H9 (cell line): ENCODE measurements around the gene OSTF1. TPM values are rescaled to one million over a fixed set of nuclear protein-coding genes. Genes with fewer than 3 reads are reported as not detected.

ENCODE experiments used
- DNase-seq: peaks from one replicate; pipeline ENCODE4 v3.0.0-alpha.2; 2017
- H2AFZ ChIP-seq: one replicate; pipeline ENCODE4 v1.6.1; 2013; ENCODE audit warnings: mild to moderate bottlenecking, low read length, control low read depth, moderate library complexity
- H2AK5ac ChIP-seq: 2 replicates; pipeline ENCODE4 v1.6.1; 2013; ENCODE audit warnings: low read length, control low read depth, mixed read lengths; ENCODE audit not compliant: insufficient read length
- H2BK120ac ChIP-seq: one replicate; pipeline ENCODE4 v1.6.1; 2013; ENCODE audit warnings: low read depth, mild to moderate bottlenecking, low read length, control low read depth, inconsistent platforms; ENCODE audit not compliant: poor library complexity, severe bottlenecking
- H2BK12ac ChIP-seq: 2 replicates; pipeline ENCODE4 v1.6.1; 2013; ENCODE audit warnings: low read length, control low read depth, mixed read lengths, low read depth; ENCODE audit not compliant: insufficient read length
- H2BK15ac ChIP-seq: 2 replicates; pipeline ENCODE4 v1.6.1; 2013; ENCODE audit warnings: low read depth, low read length, control low read depth
- H2BK20ac ChIP-seq: one replicate; pipeline ENCODE4 v1.6.1; 2013; ENCODE audit warnings: low read depth, mild to moderate bottlenecking, low read length, control low read depth, inconsistent platforms; ENCODE audit not compliant: poor library complexity, severe bottlenecking
- H2BK5ac ChIP-seq: 2 replicates; pipeline ENCODE4 v1.6.1; 2013; ENCODE audit warnings: low read length, control low read depth, mixed read lengths; ENCODE audit not compliant: insufficient read length
- H3K14ac ChIP-seq: 2 replicates; pipeline ENCODE4 v1.6.1; 2013; ENCODE audit warnings: low read length, control low read depth; ENCODE audit not compliant: insufficient read depth
- H3K18ac ChIP-seq: 2 replicates; pipeline ENCODE4 v1.6.1; 2013; ENCODE audit warnings: low read depth, mild to moderate bottlenecking, mixed read lengths, low read length, control low read depth; ENCODE audit not compliant: insufficient read length
- H3K23ac ChIP-seq: 2 replicates; pipeline ENCODE4 v1.6.1; 2013; ENCODE audit warnings: low read length, control low read depth, mixed read lengths, low read depth; ENCODE audit not compliant: insufficient read length
- H3K23me2 ChIP-seq: 2 replicates; pipeline ENCODE4 v1.6.1; 2013; ENCODE audit warnings: low read depth, mild to moderate bottlenecking, mixed read lengths, low read length, control low read depth; ENCODE audit not compliant: insufficient read length, poor library complexity, severe bottlenecking
- H3K27ac ChIP-seq: 2 replicates; pipeline ENCODE4 v1.5.1; 2013; ENCODE audit warnings: low read length, control low read depth, mixed read lengths, low read depth; ENCODE audit not compliant: insufficient read length
- H3K27me3 ChIP-seq: 2 replicates; pipeline ENCODE4 v1.6.1; 2013; ENCODE audit warnings: low read length, control low read depth, inconsistent platforms; ENCODE audit not compliant: insufficient read depth
- H3K4ac ChIP-seq: 2 replicates; pipeline ENCODE4 v1.6.1; 2013; ENCODE audit warnings: low read depth, mild to moderate bottlenecking, control low read depth, inconsistent platforms, low read length, moderate library complexity
- H3K4me1 ChIP-seq: 2 replicates; pipeline ENCODE4 v1.6.1; 2013; ENCODE audit warnings: low read length, control low read depth, inconsistent platforms; ENCODE audit not compliant: insufficient read depth
- H3K4me2 ChIP-seq: 2 replicates; pipeline ENCODE4 v1.6.1; 2013; ENCODE audit warnings: low read length, control low read depth, mixed read lengths; ENCODE audit not compliant: insufficient read length, insufficient read depth
- H3K56ac ChIP-seq: 2 replicates; pipeline ENCODE4 v1.6.1; 2013; ENCODE audit warnings: low read depth, mild to moderate bottlenecking, mixed read lengths, low read length, control low read depth; ENCODE audit not compliant: insufficient read length
- H3K79me1 ChIP-seq: 2 replicates; pipeline ENCODE4 v1.6.1; 2013; ENCODE audit warnings: low read depth, mild to moderate bottlenecking, moderate library complexity, low read length, control low read depth, inconsistent platforms; ENCODE audit not compliant: insufficient read depth, poor library complexity, severe bottlenecking
- H3K79me2 ChIP-seq: 2 replicates; pipeline ENCODE4 v1.6.1; 2013; ENCODE audit warnings: low read length, control low read depth, inconsistent platforms; ENCODE audit not compliant: insufficient read depth
- H3K9ac ChIP-seq: 2 replicates; pipeline ENCODE4 v1.6.1; 2013; ENCODE audit warnings: low read length, control low read depth, mixed read lengths; ENCODE audit not compliant: insufficient read length; ENCODE audit errors: extremely low read depth
- H3K9me3 ChIP-seq: one replicate; pipeline ENCODE4 v1.6.1; 2013; ENCODE audit warnings: low read depth, low read length, inconsistent platforms; ENCODE audit not compliant: control insufficient read depth
- H3T11ph ChIP-seq: one replicate; pipeline ENCODE4 v1.6.1; 2013; ENCODE audit warnings: mild to moderate bottlenecking, low read length, control low read depth, inconsistent platforms
- H4K20me1 ChIP-seq: one replicate; pipeline ENCODE4 v1.6.1; 2013; ENCODE audit not compliant: control insufficient read depth, insufficient read length, insufficient read depth
- H4K5ac ChIP-seq: 2 replicates; pipeline ENCODE4 v1.6.1; 2013; ENCODE audit warnings: low read depth, mild to moderate bottlenecking, mixed read lengths, low read length, control low read depth; ENCODE audit not compliant: insufficient read length
- H4K8ac ChIP-seq: replicated peaks from 2 replicates; pipeline ENCODE4 v1.6.1; 2013; ENCODE audit warnings: low read length, control low read depth, mixed read lengths, low read depth; ENCODE audit not compliant: insufficient read length
- H4K91ac ChIP-seq: 2 replicates; pipeline ENCODE4 v1.6.1; 2013; ENCODE audit warnings: low read depth, mild to moderate bottlenecking, moderate library complexity, mixed read lengths, low read length, control low read depth; ENCODE audit not compliant: insufficient read length
- H3K27ac Mint-ChIP-seq, 3 experiments: 2 replicates in 2 of 3; 3 replicates in 1 of 3; pipeline ENCODE4 v1.8.0; 2020 to 2021; ENCODE audit warnings: mixed read lengths in 3 of 3, mild to moderate bottlenecking in 1 of 3, moderate library complexity in 1 of 3
- H3K27me3 Mint-ChIP-seq: 2 replicates; pipeline ENCODE4 v1.8.0; 2021; ENCODE audit warnings: low read depth, mild to moderate bottlenecking, moderate library complexity, mixed read lengths
- H3K36me3 Mint-ChIP-seq, 3 experiments: 2 replicates in 2 of 3; 3 replicates in 1 of 3; pipeline ENCODE4 v1.8.0; 2020 to 2021; ENCODE audit warnings: low read depth in 3 of 3, mixed read lengths in 3 of 3; ENCODE audit not compliant: insufficient read depth in 1 of 3
- H3K4me1 Mint-ChIP-seq, 2 experiments: 2 replicates each; pipeline ENCODE4 v1.8.0; 2020; ENCODE audit warnings: mixed read lengths in 2 of 2
- H3K4me3 Mint-ChIP-seq, 2 experiments: 2 replicates in 1 of 2; 3 replicates in 1 of 2; pipeline ENCODE4 v1.8.0; 2020 to 2021; ENCODE audit warnings: mild to moderate bottlenecking in 2 of 2, mixed read lengths in 2 of 2, moderate library complexity in 1 of 2
- H3K9me3 Mint-ChIP-seq, 2 experiments: 2 replicates in 1 of 2; 3 replicates in 1 of 2; pipeline ENCODE4 v1.8.0; 2020; ENCODE audit warnings: mild to moderate bottlenecking in 2 of 2, mixed read lengths in 2 of 2, moderate library complexity in 1 of 2
- WGBS: extraction: QIAGEN DNeasy Blood & Tissue Kit; methylation state at CpG from one replicate; pipeline ENCODE4 v1.1.7; 2013; ENCODE audit warnings: missing lambda C conversion rate, low lambda C conversion rate, mixed read lengths; ENCODE audit not compliant: insufficient read length; ENCODE audit errors: extremely low coverage; 5-methylcytosine and 5-hydroxymethylcytosine counted together
- total RNA-seq: library from RNA; stranded (reverse); gene quantifications from 2 replicates; pipeline ENCODE4 v1.2.1, GENCODE V29; 2021
- TF ChIP-seq, protein P1 (sequence below): fragments of 200-600 bp; sonication (generic); conservative IDR thresholded peaks from 3 replicates; pipeline ENCODE4 v1.8.0; 2021; ENCODE audit warnings: antibody characterized with exemption, mild to moderate bottlenecking

OSTF1 gene
- total RNA-seq, 1 experiment from 2014 or later = 16.1 TPM

DNA sequence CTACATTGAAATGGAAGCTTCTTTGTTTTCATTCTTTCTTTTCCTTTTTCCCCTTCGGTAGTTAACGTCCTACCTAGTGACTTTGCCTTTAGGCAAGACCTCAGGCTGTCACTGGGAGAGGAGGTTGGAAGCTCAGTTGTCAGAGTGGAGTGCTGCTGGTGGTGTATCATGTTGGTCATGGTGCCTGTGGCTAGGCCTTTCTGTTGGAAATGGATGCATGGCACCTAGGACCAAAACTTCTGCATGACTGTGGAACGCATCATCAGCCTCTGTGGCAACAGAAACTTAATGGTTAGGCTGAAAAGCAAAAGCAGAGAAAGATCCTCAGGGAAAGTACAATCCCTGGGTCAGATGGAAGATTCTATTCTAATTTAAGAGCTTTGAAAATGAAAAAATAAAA is 57.9 kb downstream of the OSTF1 start:
- Mint-ChIP-seq H3K27me3 (no peaks in the 10 kb centered on the region), H3K9me3 (peaks cover 12% of the 10 kb centered on the region in 2 experiments; a peak in 4 of 5 replicates), H3K36me3 (peaks cover 11 to 25% (median 20%) of the 10 kb centered on the region in 3 experiments), H3K4me3 (no peak overlapping the region), H3K27ac (no peak overlapping the region), H3K4me1 (peaks cover 0 to 3% of the 10 kb centered on the region in 2 experiments; a peak in 2 of 4 replicates)
- H3K23me2 ChIP-seq = no peaks in the 10 kb centered on the region
- no peak overlapping the region for H2BK120ac ChIP-seq
- H3T11ph ChIP-seq = no peak overlapping the region
- no peak overlapping the region for H3K56ac ChIP-seq
- H2AK5ac ChIP-seq = no peak overlapping the region
- H3K4me1 ChIP-seq = no peaks in the 10 kb centered on the region
- no peak overlapping the region for H4K5ac ChIP-seq
- H2BK5ac ChIP-seq = no peak overlapping the region
- DNase-seq = no peak
- no peaks in the 10 kb centered on the region for H4K20me1 ChIP-seq
- no peak overlapping the region for H3K14ac ChIP-seq
- H3K18ac ChIP-seq = no peak overlapping the region
- no peak overlapping the region for H3K4ac ChIP-seq
- no peaks in the 10 kb centered on the region for H3K79me2 ChIP-seq
- no CpG with 5 or more reads among the region's 3 CpGs for WGBS
- H3K23ac ChIP-seq = no peak overlapping the region
- no peak overlapping the region for H2BK12ac ChIP-seq
- no peak overlapping the region for H2BK20ac ChIP-seq
- TF ChIP-seq, protein P1, sequence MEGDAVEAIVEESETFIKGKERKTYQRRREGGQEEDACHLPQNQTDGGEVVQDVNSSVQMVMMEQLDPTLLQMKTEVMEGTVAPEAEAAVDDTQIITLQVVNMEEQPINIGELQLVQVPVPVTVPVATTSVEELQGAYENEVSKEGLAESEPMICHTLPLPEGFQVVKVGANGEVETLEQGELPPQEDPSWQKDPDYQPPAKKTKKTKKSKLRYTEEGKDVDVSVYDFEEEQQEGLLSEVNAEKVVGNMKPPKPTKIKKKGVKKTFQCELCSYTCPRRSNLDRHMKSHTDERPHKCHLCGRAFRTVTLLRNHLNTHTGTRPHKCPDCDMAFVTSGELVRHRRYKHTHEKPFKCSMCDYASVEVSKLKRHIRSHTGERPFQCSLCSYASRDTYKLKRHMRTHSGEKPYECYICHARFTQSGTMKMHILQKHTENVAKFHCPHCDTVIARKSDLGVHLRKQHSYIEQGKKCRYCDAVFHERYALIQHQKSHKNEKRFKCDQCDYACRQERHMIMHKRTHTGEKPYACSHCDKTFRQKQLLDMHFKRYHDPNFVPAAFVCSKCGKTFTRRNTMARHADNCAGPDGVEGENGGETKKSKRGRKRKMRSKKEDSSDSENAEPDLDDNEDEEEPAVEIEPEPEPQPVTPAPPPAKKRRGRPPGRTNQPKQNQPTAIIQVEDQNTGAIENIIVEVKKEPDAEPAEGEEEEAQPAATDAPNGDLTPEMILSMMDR = no peak
- H3K27ac ChIP-seq = no peak overlapping the region
- no peak overlapping the region for H3K4me2 ChIP-seq
- no peaks in the 10 kb centered on the region for H3K79me1 ChIP-seq
- H3K9me3 ChIP-seq = no peaks in the 10 kb centered on the region
- H4K8ac ChIP-seq = no peak overlapping the region
- H2AFZ ChIP-seq = no peak overlapping the region
- no peak overlapping the region for H2BK15ac ChIP-seq
- no peak overlapping the region for H3K9ac ChIP-seq
- no peaks in the 10 kb centered on the region for H3K27me3 ChIP-seq
- no peak overlapping the region for H4K91ac ChIP-seq
